Liver (tissue), 3 donors: ENCODE measurements around the gene NUAK1.

Experiments used
- CTCF ChIP-seq: fragments of 150-350 bp; IDR thresholded peaks from 2 replicates; pipeline ENCODE4 v1.5.1; 2017; ENCODE audit warnings: improper control_type of control experiment, low read depth, low read length; ENCODE audit not compliant: missing input control
- REST ChIP-seq: IDR thresholded peaks from 2 replicates; pipeline ENCODE4 v1.6.1; 2016; ENCODE audit warnings: antibody characterized with exemption, mild to moderate bottlenecking
- TAF1 ChIP-seq: conservative IDR thresholded peaks from 2 replicates; pipeline ENCODE4 v1.6.1; 2016; ENCODE audit warnings: antibody characterized with exemption, mild to moderate bottlenecking
- TF ChIP-seq, protein P1 (sequence below): IDR thresholded peaks from 2 replicates; pipeline ENCODE4 v1.6.1; 2016; ENCODE audit warnings: antibody characterized with exemption
- donor health status: healthy.
- donor health status: healthy.

DNA sequence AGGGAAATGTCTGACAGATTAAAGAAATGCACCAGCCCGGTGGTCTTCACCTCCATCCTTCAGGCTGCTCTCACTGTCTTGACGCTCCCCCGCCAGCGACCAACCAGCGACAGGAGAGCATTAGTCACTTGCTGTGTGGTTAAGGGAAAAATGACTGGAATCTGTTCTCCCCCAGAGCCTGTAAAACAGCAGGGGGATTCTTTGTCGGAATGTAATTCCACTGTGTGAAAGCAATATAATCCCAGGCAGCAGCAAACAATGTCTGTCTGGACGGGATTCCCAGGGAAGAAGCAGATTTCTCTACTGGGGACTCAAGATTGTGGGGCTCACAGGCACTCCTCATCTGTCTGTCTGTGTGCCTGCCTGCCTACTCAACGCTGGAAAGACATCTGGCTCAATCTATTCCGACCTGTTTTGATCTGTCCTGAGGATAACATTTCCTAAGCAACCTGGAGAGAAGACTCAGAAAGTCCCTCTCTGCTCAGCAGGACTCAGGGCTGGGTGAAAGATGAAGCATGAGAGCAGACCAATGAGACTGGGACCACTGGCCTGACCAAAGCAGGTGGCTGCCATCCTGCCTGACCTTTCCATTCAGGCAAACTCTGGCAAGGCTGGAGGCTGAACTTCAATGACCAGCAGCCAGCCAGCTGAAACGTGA lies 54.6 kb downstream of the NUAK1 start:
- no peak for TF ChIP-seq CTCF
- TF ChIP-seq, protein P1, sequence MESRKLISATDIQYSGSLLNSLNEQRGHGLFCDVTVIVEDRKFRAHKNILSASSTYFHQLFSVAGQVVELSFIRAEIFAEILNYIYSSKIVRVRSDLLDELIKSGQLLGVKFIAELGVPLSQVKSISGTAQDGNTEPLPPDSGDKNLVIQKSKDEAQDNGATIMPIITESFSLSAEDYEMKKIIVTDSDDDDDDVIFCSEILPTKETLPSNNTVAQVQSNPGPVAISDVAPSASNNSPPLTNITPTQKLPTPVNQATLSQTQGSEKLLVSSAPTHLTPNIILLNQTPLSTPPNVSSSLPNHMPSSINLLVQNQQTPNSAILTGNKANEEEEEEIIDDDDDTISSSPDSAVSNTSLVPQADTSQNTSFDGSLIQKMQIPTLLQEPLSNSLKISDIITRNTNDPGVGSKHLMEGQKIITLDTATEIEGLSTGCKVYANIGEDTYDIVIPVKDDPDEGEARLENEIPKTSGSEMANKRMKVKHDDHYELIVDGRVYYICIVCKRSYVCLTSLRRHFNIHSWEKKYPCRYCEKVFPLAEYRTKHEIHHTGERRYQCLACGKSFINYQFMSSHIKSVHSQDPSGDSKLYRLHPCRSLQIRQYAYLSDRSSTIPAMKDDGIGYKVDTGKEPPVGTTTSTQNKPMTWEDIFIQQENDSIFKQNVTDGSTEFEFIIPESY = no peak
- no peak for TF ChIP-seq REST
- no peak for TF ChIP-seq TAF1
